ENCODE measurements around the gene AGFG1.

The AGFG1 gene

DNA sequence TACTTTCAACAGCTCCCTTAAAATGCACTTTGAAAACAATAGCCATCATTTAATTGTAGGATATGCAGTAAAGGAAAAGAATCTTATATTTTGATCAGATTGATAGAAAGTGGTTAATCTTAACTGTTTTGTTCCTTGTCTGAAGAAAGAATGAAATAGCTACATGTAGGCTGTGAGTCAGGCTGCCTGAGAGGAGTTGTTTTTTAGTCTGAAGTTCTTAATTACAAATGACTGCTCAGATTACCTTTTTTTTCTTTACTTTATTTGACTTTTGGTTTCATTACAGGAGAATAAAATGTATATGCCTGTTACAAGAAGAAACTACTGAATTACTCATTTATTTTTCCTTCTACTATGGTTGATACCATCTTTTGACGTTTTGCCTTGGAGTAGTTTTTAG is 56.8 kb downstream of the AGFG1 start:
- TF ChIP-seq, protein P1, sequence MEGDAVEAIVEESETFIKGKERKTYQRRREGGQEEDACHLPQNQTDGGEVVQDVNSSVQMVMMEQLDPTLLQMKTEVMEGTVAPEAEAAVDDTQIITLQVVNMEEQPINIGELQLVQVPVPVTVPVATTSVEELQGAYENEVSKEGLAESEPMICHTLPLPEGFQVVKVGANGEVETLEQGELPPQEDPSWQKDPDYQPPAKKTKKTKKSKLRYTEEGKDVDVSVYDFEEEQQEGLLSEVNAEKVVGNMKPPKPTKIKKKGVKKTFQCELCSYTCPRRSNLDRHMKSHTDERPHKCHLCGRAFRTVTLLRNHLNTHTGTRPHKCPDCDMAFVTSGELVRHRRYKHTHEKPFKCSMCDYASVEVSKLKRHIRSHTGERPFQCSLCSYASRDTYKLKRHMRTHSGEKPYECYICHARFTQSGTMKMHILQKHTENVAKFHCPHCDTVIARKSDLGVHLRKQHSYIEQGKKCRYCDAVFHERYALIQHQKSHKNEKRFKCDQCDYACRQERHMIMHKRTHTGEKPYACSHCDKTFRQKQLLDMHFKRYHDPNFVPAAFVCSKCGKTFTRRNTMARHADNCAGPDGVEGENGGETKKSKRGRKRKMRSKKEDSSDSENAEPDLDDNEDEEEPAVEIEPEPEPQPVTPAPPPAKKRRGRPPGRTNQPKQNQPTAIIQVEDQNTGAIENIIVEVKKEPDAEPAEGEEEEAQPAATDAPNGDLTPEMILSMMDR (IDR thresholded peaks at IDR 0.05; ENCODE audit: insufficient read depth, low read length): no peak
- no peak for TF ChIP-seq REST (IDR thresholded peaks at IDR 0.05; ENCODE audit: insufficient replicate concordance, low read depth)
- TF ChIP-seq GABPA (IDR thresholded peaks at IDR 0.05; ENCODE audit: low read depth): no peak
- no peak for TF ChIP-seq SPI1 (IDR thresholded peaks at IDR 0.05; ENCODE audit: borderline replicate concordance, low read depth)
- no peak for TF ChIP-seq POLR2AphosphoS5 (IDR thresholded peaks at IDR 0.05; ENCODE audit: low read depth)
- Histone ChIP-seq H3K4me3 (replicated peaks; ENCODE audit: insufficient read depth, low read length) (no peak overlapping the region), H3K27ac (replicated peaks) (no peak overlapping the region), H3K27me3 (ENCODE audit: insufficient read depth, poor library complexity, severe bottlenecking) (no peaks in the 10 kb centered on the region)
- no peak for DNase-seq (ENCODE audit: low read depth in 1 of 2, low spot score in 1 of 2)

- H3K27me3 ChIP-seq (ENCODE audit: insufficient read depth, poor library complexity, severe bottlenecking): no peaks in the 10 kb centered on the region
- H3K27ac ChIP-seq (replicated peaks): no peak overlapping the region
- DNase-seq (ENCODE audit: low read depth in 1 of 2, low spot score in 1 of 2): no peak
- no peak overlapping the region for H3K4me3 ChIP-seq (replicated peaks; ENCODE audit: insufficient read depth, low read length)
- TF ChIP-seq SPI1 (IDR thresholded peaks at IDR 0.05; ENCODE audit: borderline replicate concordance, low read depth) (no peak), GABPA (IDR thresholded peaks at IDR 0.05; ENCODE audit: low read depth) (no peak), POLR2AphosphoS5 (IDR thresholded peaks at IDR 0.05; ENCODE audit: low read depth) (no peak), REST (IDR thresholded peaks at IDR 0.05; ENCODE audit: insufficient replicate concordance, low read depth) (no peak)
- TF ChIP-seq, protein P1 (IDR thresholded peaks at IDR 0.05; ENCODE audit: insufficient read depth, low read length): no peak
These were observed 57.9 kb downstream of the AGFG1 start for GRCh38 chr2:227529871-227530270.

GRCh38 chr2:227534714-227535113 is 62.8 kb downstream of the AGFG1 start:
- Histone ChIP-seq H3K27ac (replicated peaks) (no peak overlapping the region), H3K4me3 (replicated peaks; ENCODE audit: insufficient read depth, low read length) (no peak overlapping the region), H3K27me3 (ENCODE audit: insufficient read depth, poor library complexity, severe bottlenecking) (no peaks in the 10 kb centered on the region)
- TF ChIP-seq GABPA (IDR thresholded peaks at IDR 0.05; ENCODE audit: low read depth): no peak
- TF ChIP-seq REST (IDR thresholded peaks at IDR 0.05; ENCODE audit: insufficient replicate concordance, low read depth): no peak
- TF ChIP-seq, protein P1 (IDR thresholded peaks at IDR 0.05; ENCODE audit: insufficient read depth, low read length): no peak
- TF ChIP-seq POLR2AphosphoS5 (IDR thresholded peaks at IDR 0.05; ENCODE audit: low read depth): no peak
- no peak for TF ChIP-seq SPI1 (IDR thresholded peaks at IDR 0.05; ENCODE audit: borderline replicate concordance, low read depth)
- no peak for DNase-seq (ENCODE audit: low read depth in 1 of 2, low spot score in 1 of 2)
